Stimulated activated CD4-positive, alpha-beta T cell treated with anti-CD3 and anti-CD28 coated beads, Interleukin-4, amount 100 ng/mL, for 24 hours (primary cell): ENCODE measurements around the gene NPTN.
"Not testable (repeated sequence)": the region's sequence is repeated elsewhere in the genome, so short reads cannot be mapped to it uniquely, and the experiment has no call there.

ENCODE experiments used
- DNase-seq: peaks from one replicate; pipeline ENCODE4 v3.0.0-alpha.2; 2020

Gene NPTN

DNA sequence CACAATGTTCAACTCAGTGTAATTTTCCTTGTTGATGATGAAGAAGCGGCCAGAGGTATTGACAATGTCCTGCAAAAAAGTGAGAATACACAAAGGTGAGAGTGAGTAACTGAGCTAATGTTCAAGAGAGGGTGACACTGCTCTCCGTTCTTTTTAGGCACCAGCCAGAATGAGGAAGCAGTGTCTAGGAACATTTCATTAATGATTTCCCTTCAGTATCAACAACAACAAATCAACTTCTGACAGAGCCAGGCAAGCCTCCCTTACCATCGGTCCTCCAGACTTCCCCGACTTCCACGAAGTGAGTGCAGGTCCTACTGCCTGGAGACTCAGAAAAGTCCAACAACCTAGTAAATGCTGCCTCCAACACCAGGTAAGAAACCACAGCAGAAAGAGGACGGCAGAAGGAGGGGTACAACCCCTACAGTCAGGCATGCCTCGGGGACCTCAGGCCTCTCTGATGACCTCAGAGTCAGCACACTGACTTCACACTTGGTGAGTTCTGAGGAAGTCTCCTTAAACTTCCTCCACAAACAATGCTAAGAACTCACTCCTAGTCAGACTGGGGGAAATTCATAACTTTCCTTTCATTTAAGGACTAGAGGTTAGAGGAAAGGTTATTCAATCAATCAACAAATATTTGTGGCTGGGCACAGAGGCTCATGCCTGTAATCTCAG, 62.7 kb downstream of the NPTN start:
- DNase-seq: no peak

- no peak for DNase-seq
These were observed 63.8 kb downstream of the NPTN start for GRCh38 chr15:73569361-73569760.

- no peak for DNase-seq
These were observed 64.5 kb downstream of the NPTN start for GRCh38 chr15:73568564-73569280.

- no peak for DNase-seq
These were observed 66.2 kb downstream of the NPTN start for GRCh38 chr15:73567020-73567419.

GRCh38 chr15:73564255-73564654, 68.9 kb downstream of the NPTN start:
- no peak for DNase-seq

- peak; percentile 14 for DNase-seq
These were observed 72.6 kb downstream of the NPTN start for GRCh38 chr15:73560501-73561117.

GRCh38 chr15:73558529-73558928, 74.7 kb downstream of the NPTN start:
- DNase-seq: no peak

DNA sequence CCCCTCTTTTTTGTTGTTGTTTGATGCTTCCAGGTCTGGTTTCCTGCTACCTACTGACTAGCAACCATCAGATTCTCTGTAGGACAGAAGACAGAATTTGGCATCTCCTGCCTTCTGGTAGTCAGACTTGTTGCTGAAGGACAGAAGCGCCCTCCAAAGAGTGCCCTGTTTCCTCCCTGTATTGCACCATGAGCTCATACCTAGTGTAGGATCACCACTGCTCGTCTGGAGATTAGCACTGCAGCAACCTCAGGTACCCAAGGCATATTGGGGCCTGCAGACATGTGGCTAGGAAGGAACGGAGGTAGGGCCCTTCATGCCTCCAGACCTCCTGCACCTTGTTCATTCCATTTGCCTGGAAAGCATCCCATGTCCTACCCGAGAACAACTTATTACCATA, 78.1 kb downstream of the NPTN start:
- no peak for DNase-seq

DNA sequence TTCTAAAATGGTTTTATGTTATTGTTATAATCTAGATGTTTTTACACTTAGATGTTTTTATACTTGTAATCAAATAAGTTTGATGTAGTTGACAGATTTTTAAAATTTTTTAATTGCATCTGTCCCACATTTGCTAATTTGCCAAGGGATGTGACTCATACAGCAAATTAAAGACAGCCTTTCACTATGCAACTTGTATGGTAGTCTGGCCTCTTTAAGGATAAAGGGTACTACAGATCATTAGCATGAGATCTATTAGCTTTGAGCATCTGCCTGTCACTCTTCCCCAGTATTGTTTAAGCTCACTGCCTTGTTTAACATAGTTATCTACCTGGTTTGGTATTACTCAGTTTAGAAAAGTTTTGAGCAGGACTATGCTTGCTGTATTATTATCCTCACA, 83.0 kb downstream of the NPTN start:
- DNase-seq: no peak

DNA sequence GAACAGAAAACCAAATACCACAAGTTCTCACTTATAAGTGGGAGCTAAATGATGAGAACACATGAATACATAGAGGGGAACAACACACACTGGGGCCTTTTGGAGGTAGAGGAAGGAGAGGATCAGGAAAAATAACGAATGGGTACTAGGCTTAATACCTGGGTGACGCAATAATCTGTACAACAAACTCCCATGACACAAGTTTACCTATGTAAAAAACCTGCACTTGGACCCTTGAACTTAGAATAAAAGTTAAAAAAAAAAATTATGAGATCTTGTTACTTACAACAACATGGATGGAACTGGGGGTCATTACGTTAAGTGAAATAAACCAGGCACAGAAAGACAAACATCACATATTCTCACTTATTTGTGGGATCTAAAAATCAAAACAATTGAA, 84.3 kb downstream of the NPTN start:
- DNase-seq: not testable (repeated sequence)

DNA sequence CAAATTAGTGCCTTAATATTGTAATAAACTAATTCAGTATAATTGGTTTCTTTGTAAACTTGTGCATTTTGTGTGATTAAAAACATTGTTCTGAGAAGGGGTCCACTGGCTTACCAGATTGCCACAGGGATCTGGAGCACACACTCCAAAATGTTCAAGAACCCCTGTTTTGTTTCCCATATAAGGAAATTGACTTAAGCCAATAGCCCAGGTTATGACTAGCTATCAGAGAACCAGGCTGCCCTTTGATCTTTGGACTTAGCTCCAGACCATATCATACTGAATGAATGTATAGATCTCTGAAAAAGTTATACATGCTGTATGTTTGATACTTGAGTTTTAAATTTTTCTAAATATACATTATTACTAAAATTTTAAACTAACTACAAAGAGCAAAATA, 91.7 kb downstream of the NPTN start:
- DNase-seq: no peak

GRCh38 chr15:73540161-73540560, 93.0 kb downstream of the NPTN start:
- no peak for DNase-seq

- no peak for DNase-seq
These were observed 93.7 kb downstream of the NPTN start for GRCh38 chr15:73539212-73540128.

- DNase-seq: no peak
These were observed 94.5 kb downstream of the NPTN start for GRCh38 chr15:73538563-73539211.

GRCh38 chr15:73538123-73538522, 95.1 kb downstream of the NPTN start:
- DNase-seq: no peak

- no peak for DNase-seq
These were observed 102.5 kb downstream of the NPTN start for GRCh38 chr15:73530649-73531048.

DNA sequence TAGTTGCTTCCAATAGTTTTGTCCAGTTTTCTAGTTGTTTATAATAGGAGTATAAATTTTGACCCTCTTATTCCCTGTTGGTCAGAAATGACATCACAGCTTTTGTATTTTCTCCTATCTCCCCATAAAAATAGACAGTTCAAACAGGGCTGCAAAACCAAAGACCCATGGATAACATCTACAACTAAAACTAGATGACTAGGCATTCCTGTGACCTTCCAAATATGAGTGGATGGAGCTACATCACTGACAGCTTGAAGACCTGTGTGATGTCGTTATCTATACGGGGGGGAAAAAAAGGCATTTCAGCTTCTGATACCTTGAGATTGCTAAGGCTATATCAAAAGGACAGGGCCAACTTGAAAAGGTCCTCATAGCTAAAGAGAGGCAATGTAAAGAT, 105.6 kb downstream of the NPTN start:
- DNase-seq: no peak

GRCh38 chr15:73524919-73525318, 108.3 kb downstream of the NPTN start:
- no peak for DNase-seq

GRCh38 chr15:73522011-73522410, 111.2 kb downstream of the NPTN start:
- no peak for DNase-seq

DNA sequence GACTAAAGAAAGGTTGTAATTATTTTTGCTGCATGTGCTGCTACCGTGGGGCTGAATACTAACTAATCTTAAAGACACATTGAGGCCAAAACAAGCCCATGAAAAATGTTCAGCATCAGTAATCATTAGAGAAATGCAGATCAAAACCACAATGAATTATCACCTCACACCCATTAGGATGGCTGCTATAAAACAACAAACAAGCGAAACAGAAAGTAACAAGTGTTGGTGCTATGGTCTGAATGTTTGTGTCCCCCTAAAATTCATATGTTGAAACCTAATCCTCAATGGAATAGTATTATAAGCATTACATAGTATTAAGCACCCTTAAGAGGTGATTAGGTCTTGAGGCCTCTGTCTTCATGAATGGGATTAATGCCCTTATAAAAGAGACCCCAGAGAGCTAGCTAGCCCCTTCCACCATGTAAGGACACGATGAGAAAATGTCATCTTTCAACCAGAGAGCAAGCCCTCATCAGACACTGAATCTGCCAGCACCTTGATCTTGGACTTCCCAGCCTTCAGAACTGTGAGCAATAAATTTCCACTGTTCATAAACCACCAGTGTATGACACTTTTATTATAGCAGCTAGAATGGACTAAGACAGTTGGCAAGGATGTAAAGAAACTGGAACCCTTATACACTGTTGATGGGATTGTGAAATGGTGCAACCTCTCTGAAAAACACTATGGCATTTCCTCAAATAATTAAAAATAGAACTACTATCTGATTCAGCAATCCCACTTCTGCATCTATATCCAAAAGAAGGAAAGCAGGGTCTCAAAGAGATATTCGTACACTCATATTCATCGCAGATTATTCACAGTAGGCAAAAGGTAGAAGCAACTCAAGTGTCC, 114.1 kb downstream of the NPTN start:
- DNase-seq: no peak

DNA sequence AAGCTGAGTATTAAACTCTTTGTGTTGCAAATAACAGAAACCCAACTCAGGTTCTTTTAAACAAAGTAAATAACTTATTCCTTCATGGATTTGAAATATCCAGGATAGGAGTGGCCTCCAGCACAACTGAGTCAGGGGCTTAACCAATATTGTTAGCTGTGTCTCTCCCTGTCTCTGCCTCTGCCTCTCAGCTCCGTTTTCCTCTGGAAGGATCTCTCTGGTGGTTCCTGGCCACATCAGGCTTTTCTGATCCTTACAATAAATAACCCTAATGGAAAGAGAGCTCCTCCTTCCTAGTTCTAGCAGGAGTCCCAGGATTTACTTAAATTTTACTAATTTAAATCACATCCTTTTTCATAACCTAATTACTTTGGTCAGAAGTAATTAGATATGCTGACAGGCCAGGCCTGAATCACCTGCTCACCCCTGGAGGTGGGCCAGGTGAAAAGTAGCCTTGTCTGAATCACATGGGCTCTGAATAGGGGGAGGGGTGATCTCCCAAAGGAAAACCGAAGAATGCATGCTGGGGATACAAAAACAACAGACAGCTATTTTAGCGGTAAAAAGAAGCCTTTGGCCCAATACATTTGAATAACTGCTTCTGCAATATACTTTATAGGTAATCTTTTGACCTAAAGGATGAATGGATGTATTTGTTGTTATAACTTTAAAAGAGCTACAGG, 114.9 kb downstream of the NPTN start:
- no peak for DNase-seq
